GM19240 (cell line): ENCODE results near the gene NLK.
"Not testable (repeated sequence)": the region's sequence is repeated elsewhere in the genome, so short reads cannot be mapped to it uniquely, and the experiment has no call there.

Source experiments
- DNase-seq: peaks from one replicate; pipeline ENCODE4 v3.0.0; 2011; ENCODE audit warnings: low spot score; ENCODE audit not compliant: insufficient read length

Gene NLK

DNA sequence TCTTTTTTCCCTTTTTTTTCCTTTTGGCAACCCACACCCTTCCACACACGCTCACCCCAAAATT, at the start of gene NLK:
NLK (plus strand) TSS at position 21 of the 64 bp plus-strand sequence. CDS start 197 bp downstream, outside the sequence.
- no peak for DNase-seq

DNA sequence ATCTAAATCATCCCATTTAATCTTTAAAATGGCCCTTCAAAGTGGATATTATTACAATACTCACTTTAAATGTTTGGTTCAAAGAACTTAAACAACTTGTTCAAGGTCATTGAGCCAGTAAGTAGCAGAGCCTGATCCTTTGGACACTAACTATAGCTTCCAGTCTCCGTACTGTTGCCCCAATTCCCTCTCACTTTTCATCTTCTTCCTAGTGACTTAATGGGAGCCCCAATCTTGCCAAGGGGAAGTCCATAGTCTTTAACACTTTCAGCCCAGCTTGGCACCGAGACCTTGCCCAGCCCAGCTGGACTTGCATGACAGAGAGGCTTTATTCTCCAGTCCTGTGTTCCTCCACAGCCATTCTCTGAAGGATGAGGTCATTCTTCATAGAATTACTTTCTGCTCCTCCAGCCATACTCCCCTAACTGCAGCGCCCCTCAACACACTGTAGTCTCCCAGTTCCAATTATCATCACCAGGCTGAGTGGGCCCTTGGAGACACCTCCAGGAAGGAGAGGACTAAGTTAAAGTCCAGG, 49.2 kb upstream of the NLK start:
- no peak for DNase-seq

DNA sequence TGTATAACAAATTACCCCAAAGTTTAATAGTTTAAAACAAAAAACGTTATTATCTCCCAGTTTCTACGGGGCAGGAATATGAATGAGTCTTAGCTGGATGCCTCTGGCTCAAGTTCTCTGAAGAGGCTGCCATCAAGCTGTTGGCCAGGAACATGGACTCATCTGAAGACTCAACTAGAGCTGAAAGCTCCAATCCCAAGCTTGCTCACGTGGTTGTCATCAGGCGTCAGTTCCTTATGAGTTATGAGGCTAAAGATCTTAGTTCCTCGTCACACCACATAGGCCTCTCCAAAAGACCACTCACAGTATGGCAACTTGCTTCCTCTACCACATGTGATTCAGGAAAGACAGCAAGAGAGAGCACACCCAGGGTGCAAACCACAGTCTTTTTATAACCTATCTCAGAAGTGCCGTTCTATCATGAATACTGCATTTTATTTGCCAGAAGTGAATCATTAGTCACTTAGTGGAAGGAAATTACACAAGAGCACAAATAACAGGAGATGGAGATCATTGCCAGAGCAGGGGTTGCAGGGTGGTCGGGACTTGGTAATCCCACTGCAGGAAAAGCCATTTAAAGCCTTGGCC, 48.7 kb upstream of the NLK start:
- no peak for DNase-seq

DNA sequence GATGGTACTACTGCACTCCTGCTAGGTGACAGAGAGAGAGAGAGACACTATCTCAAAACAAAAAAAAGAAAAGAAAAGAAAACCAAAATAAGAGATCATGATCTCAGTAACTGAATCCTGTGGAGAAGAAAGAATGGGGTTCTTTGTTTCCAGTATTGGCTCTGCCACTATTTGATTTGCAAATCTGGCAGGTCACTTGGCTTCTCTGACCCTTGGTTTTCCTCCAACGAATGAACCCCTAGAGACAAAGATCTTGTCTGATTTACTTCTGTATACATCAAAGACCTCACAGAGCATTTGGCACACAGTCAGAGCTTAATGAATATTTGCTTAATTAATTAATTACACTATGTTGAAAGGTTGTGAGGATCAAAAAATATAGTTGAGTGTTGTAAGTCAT, 47.9 kb upstream of the NLK start:
- DNase-seq: no peak

DNA sequence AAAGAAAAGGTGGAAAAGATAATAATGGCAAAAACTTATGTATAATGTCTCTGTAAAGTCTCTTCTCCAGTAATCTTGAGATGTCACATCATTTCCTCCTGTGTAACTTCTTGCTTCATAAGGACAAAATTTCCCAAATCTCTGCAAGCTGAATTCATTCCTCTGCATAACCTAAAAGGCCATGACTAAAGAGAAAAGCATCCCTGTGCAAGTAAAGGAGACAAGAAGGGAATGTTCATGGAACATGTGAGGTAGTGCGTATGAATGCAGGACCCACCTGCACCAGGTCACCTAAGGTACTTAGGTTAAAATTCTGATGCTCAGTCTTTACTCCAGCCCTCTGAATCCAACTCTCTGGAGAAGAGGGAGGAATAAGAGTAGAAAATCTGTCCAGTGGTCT, 46.9 kb upstream of the NLK start:
- no peak for DNase-seq

DNA sequence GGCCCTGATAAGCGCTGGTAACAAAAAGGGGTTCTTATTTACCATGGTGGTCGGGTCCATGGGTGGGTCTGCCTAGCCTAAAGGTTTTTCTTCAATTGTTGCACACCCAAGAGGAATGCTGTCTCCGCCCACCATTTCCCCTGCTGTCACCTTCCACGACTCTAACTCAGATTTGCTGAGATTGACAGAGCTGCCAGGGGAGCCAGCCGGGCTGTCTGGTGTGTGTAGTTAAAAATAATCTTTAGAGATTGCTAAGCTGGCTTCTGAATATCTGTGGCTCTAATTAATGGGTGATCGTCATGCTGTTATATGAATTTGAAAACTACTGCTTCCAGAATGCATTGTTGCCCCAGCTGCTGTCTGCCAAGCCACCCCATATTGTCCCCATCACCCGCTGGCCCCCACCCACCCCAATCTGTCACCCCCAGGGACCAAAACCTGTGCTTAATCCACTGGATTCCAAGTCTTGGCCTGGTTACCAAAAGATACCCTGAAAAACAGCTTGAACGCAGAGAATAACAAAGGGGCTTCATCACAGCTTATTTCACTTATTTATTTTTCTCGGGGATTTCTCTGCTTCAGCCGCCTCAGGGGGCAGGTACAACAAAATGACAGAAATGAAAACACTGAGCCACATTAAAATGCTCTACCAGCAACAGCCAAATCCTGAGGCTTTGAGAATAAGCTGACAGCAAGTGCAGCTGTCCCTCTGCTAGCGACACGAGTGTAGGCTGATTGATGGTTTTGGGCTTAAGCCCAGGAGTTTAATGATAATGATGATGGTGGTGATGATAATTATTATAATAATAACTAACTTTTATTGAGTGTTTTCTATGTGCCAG, 46.1 kb upstream of the NLK start:
- DNase-seq: no peak

DNA sequence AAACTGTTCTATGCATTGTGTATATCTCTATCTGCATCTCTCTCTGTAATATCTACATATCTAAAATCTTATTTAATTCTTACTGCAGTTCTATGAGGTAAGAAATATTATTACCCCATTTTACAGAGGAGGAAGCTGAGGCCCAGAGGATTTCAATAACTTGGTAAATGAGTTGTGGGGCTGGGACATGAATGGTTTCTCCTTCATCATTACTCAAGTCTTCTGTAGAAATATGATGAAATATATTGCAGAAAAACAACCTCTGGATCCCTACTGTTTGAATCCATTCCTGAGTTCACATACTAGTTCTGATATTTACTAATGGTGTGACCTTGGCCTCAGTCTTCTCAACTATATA, 45.5 kb upstream of the NLK start:
- DNase-seq: no peak

DNA sequence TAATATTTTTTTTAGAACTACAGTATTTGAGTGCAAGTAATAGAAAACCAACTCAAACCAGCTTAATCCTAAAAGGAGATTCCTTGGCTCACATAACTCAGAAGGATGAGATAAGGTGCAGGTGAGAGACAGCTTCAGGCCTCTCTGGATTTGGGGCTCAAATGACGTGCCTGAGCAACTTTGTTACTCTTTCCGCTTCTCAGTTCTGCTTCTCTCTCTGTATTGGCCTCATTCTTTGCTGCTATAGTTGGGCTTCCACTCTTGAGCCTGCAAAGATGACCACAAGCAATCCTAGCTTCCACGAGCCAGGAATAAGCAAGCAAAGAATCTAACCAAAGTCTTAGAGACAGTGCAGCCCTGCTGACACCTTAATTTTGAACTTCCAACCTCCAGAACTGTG, 45.0 kb upstream of the NLK start:
- DNase-seq: no peak

DNA sequence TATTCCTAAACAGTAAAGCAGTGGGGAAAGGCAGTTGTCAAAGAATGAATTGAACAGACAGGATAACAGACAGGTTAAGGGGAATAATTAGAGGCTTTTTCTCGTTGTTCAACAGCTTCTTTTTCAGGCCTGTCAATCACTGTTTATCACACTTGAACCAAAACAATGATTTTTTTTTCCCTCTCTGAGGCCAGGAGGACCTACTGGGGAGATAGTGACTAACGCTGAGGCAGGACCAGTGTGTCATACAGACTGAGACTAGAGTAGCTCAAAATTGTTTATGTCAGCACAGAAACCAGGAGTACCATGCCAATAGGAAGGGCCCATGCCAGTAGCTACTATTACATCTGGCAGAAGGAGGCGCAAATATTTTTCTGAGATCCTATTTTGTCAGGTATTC, 41.3 kb upstream of the NLK start:
- DNase-seq: no peak

DNA sequence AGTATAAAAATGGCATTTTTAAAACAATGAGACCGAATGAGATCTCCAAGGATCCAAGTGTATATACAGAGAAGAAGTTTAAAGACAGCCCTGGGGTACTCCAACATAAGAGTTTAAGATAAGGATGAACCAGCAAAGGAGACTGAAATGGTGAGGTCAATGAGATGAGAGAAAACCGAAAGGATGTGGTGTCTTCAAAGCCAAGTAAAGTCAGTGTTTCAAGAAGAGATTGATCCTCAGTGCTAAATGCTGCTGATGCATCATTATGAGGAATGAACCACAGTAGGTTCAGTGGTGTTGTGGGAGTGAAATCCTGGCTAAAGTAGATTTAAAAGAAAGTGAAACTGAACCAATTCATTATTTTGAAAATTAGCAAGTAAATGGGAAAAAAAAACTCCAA, 38.1 kb upstream of the NLK start:
- DNase-seq: no peak

DNA sequence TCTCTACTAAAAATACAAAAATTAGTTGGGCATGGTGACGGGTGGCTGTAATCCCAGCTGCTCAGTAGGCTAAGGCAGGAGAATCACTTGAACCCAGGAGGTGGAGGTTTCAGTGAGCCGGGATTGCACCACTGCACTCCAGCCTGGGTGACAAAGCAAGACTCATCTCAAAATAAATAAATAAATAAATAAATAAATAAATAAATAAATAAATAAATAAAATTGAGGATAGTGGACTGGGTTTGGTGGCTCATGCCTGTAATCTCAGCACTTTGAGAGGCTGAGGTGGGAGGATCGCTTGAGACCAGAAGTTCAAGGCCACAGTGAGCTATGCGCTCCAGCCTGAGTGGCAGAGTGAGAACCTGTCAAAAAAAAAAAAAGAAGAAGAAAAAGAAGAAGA, 34.6 kb upstream of the NLK start:
- not testable (repeated sequence) for DNase-seq

DNA sequence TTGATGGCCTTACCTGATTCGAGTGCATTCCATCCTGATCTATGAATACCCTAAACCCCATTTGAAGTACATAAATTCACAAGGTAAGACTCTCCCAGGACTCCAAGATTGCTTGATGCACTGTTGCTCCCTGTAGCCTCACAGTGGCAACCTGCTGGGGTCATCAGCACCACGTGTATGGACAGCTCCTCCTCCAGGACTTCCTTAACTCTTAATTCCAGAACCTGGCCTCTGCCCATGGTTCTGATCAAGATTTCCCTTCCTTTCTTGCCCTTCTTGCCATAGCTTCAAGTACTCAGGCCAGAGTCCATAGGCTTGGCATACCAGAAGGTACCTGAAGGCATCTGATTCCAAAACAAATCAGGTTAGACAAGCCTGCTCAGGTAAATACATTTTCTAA, 34.0 kb upstream of the NLK start:
- DNase-seq: no peak

DNA sequence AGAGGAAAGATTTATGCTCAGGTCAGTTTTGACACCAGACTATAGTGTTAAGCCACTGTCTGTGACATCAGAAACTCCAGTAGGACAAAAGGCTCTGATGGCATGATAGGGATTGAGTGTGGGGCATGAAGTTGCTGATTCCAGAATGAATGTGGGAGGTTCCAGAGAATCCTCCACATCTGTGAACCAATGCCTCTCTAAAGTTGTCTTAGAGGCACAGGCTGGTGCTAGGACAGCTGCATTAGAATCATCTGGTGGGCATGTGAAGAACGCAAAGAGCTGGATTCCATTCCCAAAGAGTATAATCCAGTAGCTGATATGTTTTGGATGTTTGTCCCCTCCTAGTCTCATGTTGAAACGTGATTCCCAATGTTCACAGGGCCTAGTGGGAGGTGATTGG, 32.1 kb upstream of the NLK start:
- DNase-seq: no peak

DNA sequence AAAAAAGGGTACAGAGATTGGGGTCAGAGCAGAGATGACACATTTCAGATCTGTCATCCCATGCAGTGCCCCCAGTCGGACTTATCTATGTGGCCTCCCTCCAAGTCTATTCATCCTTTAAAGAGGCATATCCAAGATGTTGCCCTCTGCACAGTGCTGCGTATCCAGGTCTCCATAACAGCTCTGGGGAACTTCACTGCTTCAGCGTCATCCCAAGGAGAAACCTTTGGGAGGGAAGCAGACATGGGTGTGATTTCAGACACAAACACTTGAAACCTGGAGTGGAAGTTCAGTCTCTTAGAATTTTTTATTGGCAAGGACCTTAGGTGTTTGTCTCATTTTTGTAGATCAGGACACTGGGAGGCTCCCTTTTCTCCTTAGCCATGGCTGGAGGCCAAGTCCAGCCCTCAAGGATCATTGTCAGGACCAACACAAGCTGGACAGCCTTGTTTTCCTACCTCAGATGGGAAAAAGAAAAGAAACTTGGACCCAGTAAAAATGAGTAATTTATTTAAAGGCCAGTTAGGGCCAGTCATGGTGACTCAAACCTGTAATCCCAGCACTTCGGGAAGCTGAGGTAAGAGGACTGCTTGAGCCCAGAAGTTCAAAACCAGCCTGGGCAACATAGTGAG, 23.9 kb upstream of the NLK start:
- DNase-seq: no peak

DNA sequence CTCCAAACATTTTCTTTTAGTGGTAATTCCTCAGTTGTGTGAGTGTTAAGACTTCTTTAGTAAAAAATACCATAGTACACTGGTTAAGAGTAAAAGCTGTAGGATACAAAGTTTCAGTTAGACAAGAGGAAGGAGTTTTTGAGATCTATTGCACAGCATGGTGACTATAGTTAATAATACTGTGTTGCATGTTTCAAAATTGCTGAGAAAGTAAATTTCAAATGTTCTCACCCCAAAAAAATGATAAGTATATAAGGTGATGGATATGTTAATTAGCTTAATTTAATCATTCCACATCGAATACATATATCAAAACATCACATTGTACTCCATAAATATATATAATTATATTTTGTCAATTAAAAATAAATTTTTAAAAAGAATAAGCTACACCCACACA, 22.0 kb upstream of the NLK start:
- DNase-seq: no peak

DNA sequence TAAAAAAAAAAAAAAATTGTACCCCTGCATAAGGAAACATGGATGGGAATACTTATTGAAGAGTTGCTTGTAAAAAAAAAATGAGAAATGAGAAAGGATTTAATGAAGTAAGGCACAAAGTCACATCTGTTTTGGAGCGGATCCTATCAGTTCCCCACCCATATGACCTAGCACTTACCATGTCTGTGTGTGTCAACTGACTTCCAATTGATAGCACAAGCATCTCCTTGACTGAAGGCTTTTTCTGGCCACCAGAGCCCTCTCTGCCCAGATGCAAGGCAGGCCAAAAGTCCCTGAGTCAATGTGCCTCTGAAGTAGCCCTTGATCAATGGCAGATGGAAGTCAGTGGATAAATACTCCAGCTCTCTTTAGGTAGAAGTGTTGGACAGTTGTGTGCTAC, 13.4 kb upstream of the NLK start:
- DNase-seq: no peak

DNA sequence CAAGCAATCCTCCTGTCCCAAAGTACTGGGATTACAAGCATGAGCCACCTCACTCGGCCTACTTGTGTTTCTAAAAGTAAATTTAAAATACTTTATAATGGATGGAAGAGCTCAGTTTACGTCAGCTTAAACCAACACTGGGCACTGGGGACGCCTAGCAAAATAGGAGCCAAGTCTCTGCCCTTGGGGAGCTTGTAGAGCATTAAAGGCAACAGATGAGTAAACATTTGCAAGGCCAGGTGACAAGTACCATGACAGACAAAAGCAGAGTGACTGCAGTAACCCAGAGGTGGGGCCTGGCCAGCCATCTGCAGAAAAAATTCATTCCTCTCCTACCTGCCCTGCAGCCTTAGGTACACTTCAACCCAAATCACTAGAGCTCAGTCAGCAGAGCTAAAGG, 12.1 kb upstream of the NLK start:
- DNase-seq: no peak

DNA sequence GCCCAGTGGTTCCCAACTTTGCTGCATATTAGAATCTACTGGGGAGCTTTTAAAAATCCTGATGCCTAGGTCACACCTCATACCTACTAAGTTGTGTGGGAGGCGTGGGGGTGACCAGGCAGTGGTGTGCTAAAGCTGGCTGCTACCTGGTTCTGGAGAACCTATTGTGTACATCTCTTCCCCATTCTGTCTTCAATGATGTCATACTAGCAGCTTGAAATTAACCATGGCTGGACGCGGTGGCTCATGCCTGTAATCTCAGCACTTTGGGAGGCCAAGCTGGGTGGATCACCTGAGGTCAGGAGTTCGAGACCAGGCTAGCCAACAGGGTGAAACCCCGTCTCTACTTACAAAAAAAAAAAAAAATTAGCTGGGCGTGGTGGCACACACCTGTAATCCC, 11.3 kb upstream of the NLK start:
- DNase-seq: no peak

DNA sequence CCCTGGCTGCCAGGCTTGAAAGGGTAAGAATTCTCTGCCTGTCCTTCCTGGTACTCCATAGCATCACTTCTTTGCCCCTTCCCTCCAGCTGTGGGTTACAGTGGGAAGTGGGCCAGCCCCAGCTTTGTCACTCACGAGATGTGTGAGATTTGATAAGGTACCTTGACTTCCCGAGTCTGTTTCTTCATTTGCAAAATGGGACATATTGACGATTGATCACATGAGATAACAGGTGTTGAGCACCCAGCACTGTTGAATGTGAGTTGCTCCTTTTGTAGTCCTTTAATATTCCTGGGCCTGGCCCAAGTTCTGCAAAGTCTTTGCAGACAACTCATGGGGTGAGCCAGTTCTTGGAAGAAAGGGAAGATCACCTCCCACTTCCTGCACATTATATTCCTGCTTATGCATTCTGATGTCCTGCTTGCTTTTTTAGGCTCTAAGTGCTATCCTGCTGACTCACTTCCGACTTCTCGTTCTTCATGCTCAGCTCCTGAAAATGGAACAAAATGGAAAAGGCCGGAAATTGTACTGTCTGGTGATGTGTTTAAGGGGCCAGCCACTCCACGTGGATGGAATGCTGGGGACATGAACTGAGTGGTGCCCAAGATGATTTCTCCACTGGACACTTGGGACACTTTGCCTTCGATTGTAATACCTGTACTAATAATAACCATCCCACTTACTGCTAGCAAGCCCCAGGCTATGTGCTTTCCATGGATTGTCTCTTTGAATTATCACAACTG, 8.3 kb upstream of the NLK start:
- no peak for DNase-seq

DNA sequence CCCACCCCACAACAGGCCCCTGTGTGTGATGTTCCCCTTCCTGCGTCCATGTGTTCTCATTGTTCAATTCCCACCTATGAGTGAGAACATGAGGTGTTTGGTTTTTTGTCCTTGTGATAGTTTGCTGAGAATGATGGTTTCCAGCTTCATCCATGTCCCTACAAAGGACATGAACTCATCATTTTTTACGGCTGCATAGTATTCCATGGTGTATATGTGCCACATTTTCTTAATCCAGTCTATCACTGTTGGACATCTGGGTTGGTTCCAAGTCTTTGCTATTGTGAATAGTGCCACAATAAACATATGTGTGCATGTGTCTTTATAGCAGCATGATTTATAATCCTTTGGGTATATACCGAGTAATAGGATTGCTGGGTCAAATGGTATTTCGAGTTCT, 7.0 kb upstream of the NLK start:
- not testable (repeated sequence) for DNase-seq

DNA sequence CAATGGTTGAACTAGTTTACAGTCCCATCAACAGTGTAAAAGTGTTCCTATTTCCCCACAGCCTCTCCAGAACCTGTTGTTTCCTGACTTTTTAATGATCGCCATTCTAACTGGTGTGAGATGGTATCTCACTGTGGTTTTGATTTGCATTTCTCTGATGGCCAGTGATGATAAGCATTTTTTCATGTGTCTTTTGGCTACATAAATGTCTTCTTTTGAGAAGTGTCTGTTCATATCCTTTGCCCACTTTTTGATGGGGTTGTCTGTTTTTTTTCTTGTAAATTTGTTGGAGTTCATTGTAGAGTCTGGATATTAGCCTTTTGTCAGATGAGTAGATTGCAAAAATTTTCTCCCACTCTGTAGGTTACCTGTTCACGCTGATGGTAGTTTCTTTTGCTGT, 6.6 kb upstream of the NLK start:
- not testable (repeated sequence) for DNase-seq

DNA sequence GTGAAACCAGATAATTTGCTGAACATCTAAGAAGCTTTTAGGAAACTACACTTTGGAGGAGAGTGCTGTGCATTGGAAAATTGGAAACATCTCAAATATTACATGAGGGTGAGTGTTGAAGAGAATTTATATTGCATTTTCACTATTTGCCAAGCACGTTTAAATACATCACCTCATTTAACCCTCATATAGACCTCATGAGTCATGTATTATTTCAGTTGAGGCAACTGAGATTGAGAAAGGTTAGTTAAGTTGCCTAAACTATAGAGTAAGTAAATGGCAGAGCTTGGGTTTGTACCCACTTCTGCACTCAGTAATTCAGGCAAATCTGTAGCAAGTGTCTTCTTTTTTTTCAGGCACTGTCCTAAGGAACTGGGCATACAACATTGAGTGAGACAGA, 3.7 kb upstream of the NLK start:
- no peak for DNase-seq

DNA sequence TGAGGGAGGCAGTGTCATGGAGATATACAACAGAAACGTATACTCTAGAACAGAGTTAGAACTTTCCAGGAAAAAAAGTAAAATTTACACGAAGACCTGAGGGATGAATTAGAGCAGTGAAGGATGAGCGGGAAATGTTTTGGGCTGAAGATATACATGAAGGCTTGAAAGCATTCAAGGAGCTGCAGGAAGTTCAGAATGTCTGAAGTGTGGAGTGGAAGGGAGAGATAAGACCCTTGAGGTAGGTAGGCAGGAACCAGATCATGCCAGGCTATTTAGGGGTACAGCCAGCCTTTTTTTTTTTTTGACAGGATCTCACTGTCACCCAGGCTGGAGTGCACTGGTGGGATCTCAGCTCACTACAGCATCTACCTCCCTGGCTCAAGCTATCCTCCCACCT, 3.2 kb upstream of the NLK start:
- DNase-seq: no peak
